ENCODE data around the gene SUSD2.
"Not testable (repeated sequence)": the region's sequence is repeated elsewhere in the genome, so short reads cannot be mapped to it uniquely, and the experiment has no call there.

The SUSD2 gene

DNA sequence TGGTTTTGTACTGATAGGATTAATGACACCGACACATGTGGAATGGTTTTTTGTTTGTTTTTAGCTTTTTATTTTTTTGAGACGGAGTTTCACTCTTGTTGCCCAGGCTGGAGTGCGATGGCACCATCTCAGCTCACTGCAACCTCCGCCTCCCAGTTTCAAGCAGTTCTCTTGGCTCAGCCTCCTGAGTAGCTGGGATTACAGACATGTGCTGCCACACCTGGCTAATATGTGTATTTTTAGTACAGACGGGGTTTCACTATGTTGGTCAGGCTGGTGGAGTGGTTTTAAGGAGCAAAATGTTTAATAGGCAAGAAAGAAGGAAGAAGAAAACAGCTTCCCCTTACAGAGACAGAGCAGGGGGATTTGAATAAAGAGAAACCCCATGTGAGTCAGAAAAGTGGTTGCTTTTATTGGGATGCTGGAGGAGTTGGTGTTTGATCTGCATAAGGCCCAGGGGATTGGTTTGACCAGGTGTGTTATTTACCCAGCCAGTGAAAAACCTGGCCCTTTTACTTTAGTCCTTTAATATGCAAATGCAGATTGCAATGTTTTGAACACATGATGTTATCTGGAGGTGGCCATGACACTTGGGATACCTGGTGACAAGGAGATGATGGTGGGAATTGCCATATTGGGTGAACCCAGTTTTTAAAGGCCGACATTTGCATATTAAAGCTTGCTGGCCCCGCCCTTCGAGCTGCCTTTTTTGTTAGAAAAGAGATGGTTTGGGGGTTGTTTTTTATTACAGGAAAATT lies 24.3 kb downstream of the SUSD2 start:
- Histone ChIP-seq H3K9me2 (replicated peaks; ENCODE audit: control insufficient read depth, low read length) (no peaks in the 10 kb centered on the region), H3K27me3 (ENCODE audit: control insufficient read depth, low read length) (peaks cover 8% of the 10 kb centered on the region), H3K36me3 (ENCODE audit: control insufficient read depth, low read length) (no peaks in the 10 kb centered on the region), H3K4me1 (ENCODE audit: control insufficient read depth, low read length) (peaks cover 9% of the 10 kb centered on the region), H3K9me3 (ENCODE audit: control insufficient read depth, insufficient read depth, low read length) (no peaks in the 10 kb centered on the region), H3K79me2 (ENCODE audit: control insufficient read depth, low read length) (no peaks in the 10 kb centered on the region), H4K20me1 (ENCODE audit: control insufficient read depth, insufficient read depth, low read depth, low read length) (no peaks in the 10 kb centered on the region), H3F3A (ENCODE audit: control insufficient read depth, insufficient read depth) (no peaks in the 10 kb centered on the region), H3K27ac (ENCODE audit: low read depth, low read length) (no peak overlapping the region), H3K4me3 (ENCODE audit: low read length) (no peak overlapping the region), H3K4me2 (ENCODE audit: low read length) (no peak overlapping the region)
- TF ChIP-seq, protein P1, sequence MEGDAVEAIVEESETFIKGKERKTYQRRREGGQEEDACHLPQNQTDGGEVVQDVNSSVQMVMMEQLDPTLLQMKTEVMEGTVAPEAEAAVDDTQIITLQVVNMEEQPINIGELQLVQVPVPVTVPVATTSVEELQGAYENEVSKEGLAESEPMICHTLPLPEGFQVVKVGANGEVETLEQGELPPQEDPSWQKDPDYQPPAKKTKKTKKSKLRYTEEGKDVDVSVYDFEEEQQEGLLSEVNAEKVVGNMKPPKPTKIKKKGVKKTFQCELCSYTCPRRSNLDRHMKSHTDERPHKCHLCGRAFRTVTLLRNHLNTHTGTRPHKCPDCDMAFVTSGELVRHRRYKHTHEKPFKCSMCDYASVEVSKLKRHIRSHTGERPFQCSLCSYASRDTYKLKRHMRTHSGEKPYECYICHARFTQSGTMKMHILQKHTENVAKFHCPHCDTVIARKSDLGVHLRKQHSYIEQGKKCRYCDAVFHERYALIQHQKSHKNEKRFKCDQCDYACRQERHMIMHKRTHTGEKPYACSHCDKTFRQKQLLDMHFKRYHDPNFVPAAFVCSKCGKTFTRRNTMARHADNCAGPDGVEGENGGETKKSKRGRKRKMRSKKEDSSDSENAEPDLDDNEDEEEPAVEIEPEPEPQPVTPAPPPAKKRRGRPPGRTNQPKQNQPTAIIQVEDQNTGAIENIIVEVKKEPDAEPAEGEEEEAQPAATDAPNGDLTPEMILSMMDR (IDR thresholded peaks at IDR 0.05; ENCODE audit: low read depth, low read length, poor library complexity, severe bottlenecking), result no peak
- TF ChIP-seq EZH2phosphoT487 (IDR thresholded peaks at IDR 0.05; ENCODE audit: borderline replicate concordance, low read length), result no peak

DNA sequence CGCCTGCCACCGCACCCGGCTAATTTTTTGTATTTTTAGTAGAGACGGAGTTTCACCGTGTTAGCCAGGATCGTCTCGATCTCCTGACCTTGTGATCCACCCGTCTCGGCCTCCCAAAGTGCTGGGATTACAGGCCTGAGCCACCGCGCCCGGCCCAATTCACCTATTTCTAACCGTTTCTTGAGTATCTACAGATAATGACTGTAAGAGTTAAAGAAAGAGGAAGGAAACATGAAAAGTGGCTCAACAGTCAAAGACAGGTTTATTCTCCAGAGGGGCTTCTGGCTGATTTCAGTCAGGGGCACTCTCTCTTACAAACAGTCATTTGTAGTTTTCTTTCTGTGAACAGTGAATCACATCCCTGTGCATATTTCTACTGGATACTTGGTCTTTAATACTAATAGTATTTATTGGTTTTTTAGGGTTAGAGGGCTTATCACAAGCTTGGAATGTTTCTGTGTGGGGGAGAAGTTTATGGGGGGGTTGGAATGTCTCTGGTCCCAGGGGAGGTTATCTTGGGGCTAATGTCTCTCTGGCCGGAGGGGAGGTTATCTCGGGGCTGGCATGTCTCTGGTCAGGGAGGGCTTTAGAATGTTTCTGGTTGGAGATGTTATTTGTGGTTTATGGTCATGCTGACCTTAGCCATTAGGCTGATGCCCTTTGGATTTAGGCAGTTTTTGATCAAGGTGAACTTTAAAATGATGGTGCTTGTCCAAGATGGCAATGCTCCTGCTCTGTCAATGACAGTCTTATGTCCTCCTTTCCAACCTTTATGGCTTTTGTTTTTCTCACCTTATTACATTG lies 25.4 kb downstream of the SUSD2 start:
- H3K9me3 ChIP-seq (ENCODE audit: control insufficient read depth, insufficient read depth, low read length); H3K9me2 ChIP-seq (replicated peaks; ENCODE audit: control insufficient read depth, low read length); H3K79me2 ChIP-seq (ENCODE audit: control insufficient read depth, low read length); H3K36me3 ChIP-seq (ENCODE audit: control insufficient read depth, low read length); H4K20me1 ChIP-seq (ENCODE audit: control insufficient read depth, insufficient read depth, low read depth, low read length); H3K4me2 ChIP-seq (ENCODE audit: low read length); H3F3A ChIP-seq (ENCODE audit: control insufficient read depth, insufficient read depth); H3K27me3 ChIP-seq (ENCODE audit: control insufficient read depth, low read length); H3K27ac ChIP-seq (ENCODE audit: low read depth, low read length); H3K4me3 ChIP-seq (ENCODE audit: low read length); H3K4me1 ChIP-seq (ENCODE audit: control insufficient read depth, low read length): not testable (repeated sequence)

DNA sequence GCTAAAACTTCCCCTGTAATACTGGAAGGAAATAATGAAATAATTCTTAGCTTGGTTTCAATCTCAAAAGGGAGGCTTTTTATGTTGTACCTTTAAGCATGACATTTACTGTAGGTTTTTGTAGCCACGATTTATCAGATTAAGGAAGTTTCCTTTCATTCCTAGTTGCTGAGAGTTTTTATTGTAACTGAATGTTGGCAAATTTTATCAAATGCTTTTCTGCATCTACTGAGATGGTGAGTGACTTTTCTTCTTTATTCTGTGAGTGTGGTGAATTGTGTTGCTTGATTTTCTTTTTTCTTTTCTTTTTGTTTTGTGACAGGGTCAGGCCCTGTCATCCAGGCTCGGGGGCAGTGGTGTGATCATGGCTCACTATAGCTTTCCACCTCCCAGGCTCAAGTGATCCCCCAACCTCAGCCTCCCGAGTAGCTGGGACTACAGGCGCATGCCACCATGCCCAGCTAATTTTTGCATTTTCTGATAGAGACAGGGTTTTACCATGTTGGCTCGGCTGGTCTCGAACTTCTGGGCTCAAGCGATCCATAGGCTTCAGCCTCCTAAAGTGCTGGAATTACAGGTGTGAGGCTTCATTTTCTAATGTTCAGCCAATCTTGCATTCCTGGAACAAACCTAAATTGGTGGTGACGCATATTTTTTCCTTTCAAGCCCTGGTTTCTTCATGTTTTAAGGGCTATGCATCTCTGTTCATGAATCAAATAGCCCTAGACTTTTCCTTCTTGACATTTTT lies 26.2 kb downstream of the SUSD2 start:
- Histone ChIP-seq H4K20me1 (ENCODE audit: control insufficient read depth, insufficient read depth, low read depth, low read length) (no peaks in the 10 kb centered on the region), H3K36me3 (ENCODE audit: control insufficient read depth, low read length) (no peaks in the 10 kb centered on the region), H3K9me2 (replicated peaks; ENCODE audit: control insufficient read depth, low read length) (no peaks in the 10 kb centered on the region), H3K27ac (ENCODE audit: low read depth, low read length) (no peak overlapping the region), H3F3A (ENCODE audit: control insufficient read depth, insufficient read depth) (no peaks in the 10 kb centered on the region), H3K4me2 (ENCODE audit: low read length) (no peak overlapping the region), H3K4me1 (ENCODE audit: control insufficient read depth, low read length) (peaks cover 9% of the 10 kb centered on the region), H3K9me3 (ENCODE audit: control insufficient read depth, insufficient read depth, low read length) (no peaks in the 10 kb centered on the region), H3K27me3 (ENCODE audit: control insufficient read depth, low read length) (peaks cover 7% of the 10 kb centered on the region; the same call in 1 of the 2 replicates), H3K79me2 (ENCODE audit: control insufficient read depth, low read length) (no peaks in the 10 kb centered on the region), H3K4me3 (ENCODE audit: low read length) (no peak overlapping the region)
- no peak for TF ChIP-seq EZH2phosphoT487 (IDR thresholded peaks at IDR 0.05; ENCODE audit: borderline replicate concordance, low read length)
- TF ChIP-seq, protein P1 (IDR thresholded peaks at IDR 0.05; ENCODE audit: low read depth, low read length, poor library complexity, severe bottlenecking), result no peak
